ENCODE measurements around the gene LDB2. TPM values are rescaled to one million over a fixed set of nuclear protein-coding genes. Genes with fewer than 3 reads are reported as not detected.

Gene LDB2
- total RNA-seq, 3 donors from 2014 or later = 4.7 to 19.9 (median 9.3) TPM

DNA sequence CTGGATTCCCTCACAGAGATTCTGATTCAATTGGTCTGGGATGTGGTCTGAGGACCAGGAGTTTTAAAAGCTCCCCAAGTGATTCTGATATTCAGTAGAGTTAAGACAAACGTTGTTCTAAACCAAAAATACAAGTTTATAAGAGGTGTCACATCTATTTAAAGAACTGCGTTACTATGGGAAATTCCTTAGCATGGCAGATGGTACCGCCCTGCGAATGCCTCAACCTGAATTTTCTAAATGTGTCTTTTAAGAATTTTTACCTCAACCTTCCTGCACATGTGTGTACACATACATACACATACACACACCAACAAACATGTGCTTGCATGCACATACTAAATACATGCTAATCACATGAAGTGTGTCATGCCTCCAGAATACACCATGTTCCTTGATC lies 343.3 kb downstream of the LDB2 start:
- no peak for DNase-seq
- TF ChIP-seq, protein P1, sequence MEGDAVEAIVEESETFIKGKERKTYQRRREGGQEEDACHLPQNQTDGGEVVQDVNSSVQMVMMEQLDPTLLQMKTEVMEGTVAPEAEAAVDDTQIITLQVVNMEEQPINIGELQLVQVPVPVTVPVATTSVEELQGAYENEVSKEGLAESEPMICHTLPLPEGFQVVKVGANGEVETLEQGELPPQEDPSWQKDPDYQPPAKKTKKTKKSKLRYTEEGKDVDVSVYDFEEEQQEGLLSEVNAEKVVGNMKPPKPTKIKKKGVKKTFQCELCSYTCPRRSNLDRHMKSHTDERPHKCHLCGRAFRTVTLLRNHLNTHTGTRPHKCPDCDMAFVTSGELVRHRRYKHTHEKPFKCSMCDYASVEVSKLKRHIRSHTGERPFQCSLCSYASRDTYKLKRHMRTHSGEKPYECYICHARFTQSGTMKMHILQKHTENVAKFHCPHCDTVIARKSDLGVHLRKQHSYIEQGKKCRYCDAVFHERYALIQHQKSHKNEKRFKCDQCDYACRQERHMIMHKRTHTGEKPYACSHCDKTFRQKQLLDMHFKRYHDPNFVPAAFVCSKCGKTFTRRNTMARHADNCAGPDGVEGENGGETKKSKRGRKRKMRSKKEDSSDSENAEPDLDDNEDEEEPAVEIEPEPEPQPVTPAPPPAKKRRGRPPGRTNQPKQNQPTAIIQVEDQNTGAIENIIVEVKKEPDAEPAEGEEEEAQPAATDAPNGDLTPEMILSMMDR (IDR thresholded peaks at IDR 0.05) = no peak
- no peaks in the 10 kb centered on the region for H3K36me3 ChIP-seq (ENCODE audit: low read depth)
- H3K4me1 ChIP-seq (ENCODE audit: low read depth) = no peaks in the 10 kb centered on the region
- ATAC-seq = no peak
- H3K9me3 ChIP-seq = peaks cover 4% of the 10 kb centered on the region
- intact Hi-C loops (cut with DNase I, micrococcal nuclease) = no loop called here
- no peak overlapping the region for H3K4me3 ChIP-seq

DNA sequence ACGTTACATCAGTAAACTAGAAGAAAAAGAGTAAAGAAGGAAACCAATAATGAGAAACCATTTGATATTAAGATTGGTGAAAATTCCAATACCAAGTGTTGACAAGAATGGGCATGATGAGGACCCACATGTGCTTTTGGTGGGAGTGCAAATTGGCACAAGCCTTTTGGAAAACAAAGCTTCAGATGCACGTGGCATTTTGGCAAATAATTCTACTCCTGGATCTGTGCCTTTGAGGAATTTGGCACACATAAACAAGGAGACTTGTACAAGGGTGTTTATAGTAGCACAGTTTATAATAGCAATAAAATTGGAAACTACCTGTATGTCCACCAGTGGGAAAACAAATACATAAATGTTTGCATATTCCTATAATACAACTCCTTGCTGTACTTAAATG lies 347.9 kb downstream of the LDB2 start:
- Histone ChIP-seq H3K4me1 (ENCODE audit: low read depth) (no peaks in the 10 kb centered on the region), H3K36me3 (ENCODE audit: low read depth) (no peaks in the 10 kb centered on the region), H3K4me3 (no peak overlapping the region), H3K9me3 (no peaks in the 10 kb centered on the region)
- TF ChIP-seq, protein P1 (IDR thresholded peaks at IDR 0.05) = no peak
- ATAC-seq (no peak), DNase-seq (no peak)
- intact Hi-C loops (cut with DNase I, micrococcal nuclease) = no loop called here

DNA sequence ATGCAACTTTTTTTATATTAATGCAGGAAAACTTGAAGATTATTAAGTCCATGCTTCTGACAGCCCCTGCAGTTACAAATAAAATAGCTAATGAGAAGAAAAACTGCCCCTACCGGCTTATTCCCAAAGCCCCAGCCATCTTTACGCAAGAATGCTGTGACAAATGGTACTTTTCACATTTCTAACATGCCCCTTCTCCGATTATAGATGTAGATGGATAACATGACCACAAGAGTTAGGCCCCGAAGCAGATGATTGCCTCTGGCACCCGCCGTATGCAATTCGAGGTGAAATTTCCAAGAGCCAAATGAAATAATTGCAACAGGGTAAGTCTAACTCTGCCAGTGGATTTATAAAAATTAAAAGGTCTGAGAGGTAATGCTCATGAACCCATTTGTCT lies 352.8 kb downstream of the LDB2 start:
- H3K9me3 ChIP-seq = no peaks in the 10 kb centered on the region
- H3K4me3 ChIP-seq = no peak overlapping the region
- DNase-seq (no peak), ATAC-seq (no peak)
- TF ChIP-seq, protein P1 (IDR thresholded peaks at IDR 0.05) = no peak
- no peaks in the 10 kb centered on the region for H3K36me3 ChIP-seq (ENCODE audit: low read depth)
- intact Hi-C loops (cut with DNase I, micrococcal nuclease) = no loop called here
- H3K4me1 ChIP-seq (ENCODE audit: low read depth) = no peaks in the 10 kb centered on the region

DNA sequence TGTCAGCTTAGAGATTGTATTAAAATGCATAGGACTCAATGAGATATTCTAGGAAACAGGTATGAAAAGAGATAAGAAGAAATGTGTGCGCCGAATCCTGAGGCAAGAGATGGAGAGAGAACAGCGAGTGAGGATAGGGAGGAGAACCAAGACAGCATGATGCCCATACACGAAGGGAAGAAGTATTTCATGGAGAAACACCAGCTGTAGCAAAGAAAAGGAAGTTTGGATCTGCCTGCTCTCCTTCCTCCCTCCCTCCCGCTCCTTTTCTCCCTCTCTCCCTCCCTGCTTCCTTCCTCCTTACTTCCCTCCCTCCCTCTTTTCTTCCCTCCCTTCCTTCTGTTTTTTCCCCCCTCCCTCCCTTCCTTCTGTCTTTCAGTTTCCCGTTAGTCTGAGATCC lies 353.6 kb downstream of the LDB2 start:
- DNase-seq (no peak), ATAC-seq (no peak)
- no peaks in the 10 kb centered on the region for H3K36me3 ChIP-seq (ENCODE audit: low read depth)

DNA sequence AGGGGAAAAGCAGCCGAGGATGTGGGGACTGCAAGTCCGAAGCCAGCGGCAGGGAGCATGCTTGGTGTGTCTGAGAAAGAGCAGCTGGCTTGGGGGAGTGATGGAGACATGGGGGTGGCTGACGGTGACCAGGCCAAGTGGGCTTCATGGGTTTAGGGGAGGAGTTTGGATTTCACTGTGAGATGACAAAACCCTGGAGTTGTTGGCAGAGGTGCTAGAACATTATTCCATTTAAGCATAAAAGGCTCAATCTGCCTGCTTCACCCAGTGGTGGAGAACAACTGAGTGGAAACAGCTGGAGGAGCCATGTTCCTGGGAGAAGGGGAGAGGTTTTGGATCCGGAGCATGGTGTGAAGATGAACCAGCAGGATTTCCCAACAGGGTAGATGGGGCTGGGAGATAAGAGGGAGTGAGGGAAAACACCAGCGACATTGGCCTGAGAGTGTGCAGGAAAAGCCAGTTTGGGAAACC lies 354.2 kb downstream of the LDB2 start:
- Histone ChIP-seq H3K4me1 (ENCODE audit: low read depth) (no peaks in the 10 kb centered on the region), H3K36me3 (ENCODE audit: low read depth) (no peaks in the 10 kb centered on the region), H3K4me3 (no peak overlapping the region), H3K9me3 (no peaks in the 10 kb centered on the region)
- TF ChIP-seq, protein P1 (IDR thresholded peaks at IDR 0.05) = no peak
- DNase-seq = peak in 2 of 3 donors; percentile 1 to 53
- intact Hi-C loops (cut with DNase I, micrococcal nuclease) = no loop called here
- ATAC-seq = peak; percentile 49

More for the DNA sequence above, 353.6 kb downstream of the LDB2 start:
- Histone ChIP-seq H3K4me3 (no peak overlapping the region), H3K4me1 (ENCODE audit: low read depth) (no peaks in the 10 kb centered on the region), H3K9me3 (no peaks in the 10 kb centered on the region)
- TF ChIP-seq, protein P1 (IDR thresholded peaks at IDR 0.05) = no peak
- intact Hi-C loops (cut with DNase I, micrococcal nuclease) = no loop called here

DNA sequence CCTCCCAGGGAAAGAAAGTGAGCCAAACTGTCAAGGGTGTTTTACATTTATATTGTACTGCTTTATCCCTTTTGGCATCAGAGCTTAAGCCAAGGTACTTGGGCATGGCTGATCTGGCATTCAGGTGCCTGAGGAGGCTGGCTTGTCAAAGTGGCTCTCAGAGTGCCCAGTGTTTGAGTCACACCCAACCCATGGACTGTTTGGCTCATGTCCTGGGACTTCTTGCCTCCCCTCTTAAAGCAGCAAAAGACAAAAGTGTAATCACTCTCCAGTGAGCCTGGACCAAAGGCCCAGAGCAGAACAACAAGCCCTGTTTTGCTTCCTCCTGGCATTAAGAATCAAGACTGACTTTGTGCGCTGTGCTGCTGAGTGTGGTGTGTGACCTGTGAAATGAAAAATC lies 360.5 kb downstream of the LDB2 start:
- DNase-seq (no peak), ATAC-seq (no peak)
- no peaks in the 10 kb centered on the region for H3K9me3 ChIP-seq
- intact Hi-C loops (cut with DNase I, micrococcal nuclease) = no loop called here
- no peaks in the 10 kb centered on the region for H3K4me1 ChIP-seq (ENCODE audit: low read depth)
- no peaks in the 10 kb centered on the region for H3K36me3 ChIP-seq (ENCODE audit: low read depth)
- no peak overlapping the region for H3K4me3 ChIP-seq
- TF ChIP-seq, protein P1 (IDR thresholded peaks at IDR 0.05) = no peak

Measured in mucosa of descending colon (tissue), 3 donors.